Activated CD8-positive, alpha-beta T cell treated with anti-CD3 and anti-CD28 coated beads, Interleukin-2, amount 10 ng/mL, durations not matched to agents 7 days and 5 days (primary cell): Measurements from ENCODE around the gene RPH3AL. TPM values are rescaled to one million over a fixed set of nuclear protein-coding genes. Genes with fewer than 3 reads are reported as not detected.

Source experiments
- ATAC-seq: fragments of 150-1000 bp; cut with Tn5 transposase; one replicate; pipeline ENCODE4 v1.10.0; 2021; ENCODE audit warnings: moderate library complexity
- CTCF ChIA-PET: fragments of 350-600 bp; sonication (Branson Sonifier 250); formaldehyde crosslinking; loops from one replicate; lab custom pipeline; 2021; ENCODE audit warnings: antibody characterized with exemption; lab: Charles Lee
- POLR2A ChIA-PET: fragments of 350-600 bp; sonication (Branson Sonifier 250); formaldehyde crosslinking; loops from one replicate; lab custom pipeline; 2021; ENCODE audit warnings: antibody characterized with exemption; lab: Charles Lee
- DNase-seq: peaks from one replicate; pipeline ENCODE4 v3.0.0-alpha.2; 2020
- H3K27ac Mint-ChIP-seq: one replicate; pipeline ENCODE4 v1.8.0; 2021; ENCODE audit warnings: mild to moderate bottlenecking, mixed read lengths
- H3K27me3 Mint-ChIP-seq: one replicate; pipeline ENCODE4 v1.8.0; 2021; ENCODE audit warnings: low read depth, mixed read lengths
- H3K36me3 Mint-ChIP-seq: one replicate; pipeline ENCODE4 v1.8.0; 2021; ENCODE audit warnings: low read depth, mixed read lengths
- H3K4me1 Mint-ChIP-seq: one replicate; pipeline ENCODE4 v1.8.0; 2021; ENCODE audit warnings: low read depth, mixed read lengths
- H3K4me3 Mint-ChIP-seq: one replicate; pipeline ENCODE4 v1.8.0; 2021; ENCODE audit warnings: mild to moderate bottlenecking, mixed read lengths
- H3K9me3 Mint-ChIP-seq: one replicate; pipeline ENCODE4 v1.8.0; 2022; ENCODE audit warnings: mixed read lengths; ENCODE audit not compliant: insufficient read depth
- total RNA-seq, 2 experiments: library from RNA; stranded (reverse); gene quantifications; one replicate each; pipeline ENCODE4 v1.2.3, GENCODE V29; 2021

RPH3AL gene
- total RNA-seq, 2 experiments from 2014 or later, result 2.5 to 3.8 TPM

GRCh38 chr17:358491-359151 is 6.0 kb upstream of the RPH3AL start:
- DNase-seq, result no peak
- Mint-ChIP-seq H3K36me3 (peaks cover 6% of the 10 kb centered on the region), H3K27me3 (no peaks in the 10 kb centered on the region), H3K4me3 (no peak overlapping the region), H3K27ac (no peak overlapping the region), H3K4me1 (peaks cover 2% of the 10 kb centered on the region), H3K9me3 (peaks cover 8% of the 10 kb centered on the region)
- ChIA-PET POLR2A (no interaction called here), CTCF (no interaction called here)
- ATAC-seq, result no peak

- H3K4me1 Mint-ChIP-seq, result peaks cover 2% of the 10 kb centered on the region
- peaks cover 8% of the 10 kb centered on the region for H3K9me3 Mint-ChIP-seq
- no peak overlapping the region for H3K4me3 Mint-ChIP-seq
- CTCF ChIA-PET, result no interaction called here
- H3K36me3 Mint-ChIP-seq, result peaks cover 6% of the 10 kb centered on the region
- POLR2A ChIA-PET, result no interaction called here
- no peaks in the 10 kb centered on the region for H3K27me3 Mint-ChIP-seq
- ATAC-seq (no peak), DNase-seq (no peak)
- H3K27ac Mint-ChIP-seq, result no peak overlapping the region
Observed at GRCh38 chr17:357644-358043, 5.0 kb upstream of the RPH3AL start.

DNA sequence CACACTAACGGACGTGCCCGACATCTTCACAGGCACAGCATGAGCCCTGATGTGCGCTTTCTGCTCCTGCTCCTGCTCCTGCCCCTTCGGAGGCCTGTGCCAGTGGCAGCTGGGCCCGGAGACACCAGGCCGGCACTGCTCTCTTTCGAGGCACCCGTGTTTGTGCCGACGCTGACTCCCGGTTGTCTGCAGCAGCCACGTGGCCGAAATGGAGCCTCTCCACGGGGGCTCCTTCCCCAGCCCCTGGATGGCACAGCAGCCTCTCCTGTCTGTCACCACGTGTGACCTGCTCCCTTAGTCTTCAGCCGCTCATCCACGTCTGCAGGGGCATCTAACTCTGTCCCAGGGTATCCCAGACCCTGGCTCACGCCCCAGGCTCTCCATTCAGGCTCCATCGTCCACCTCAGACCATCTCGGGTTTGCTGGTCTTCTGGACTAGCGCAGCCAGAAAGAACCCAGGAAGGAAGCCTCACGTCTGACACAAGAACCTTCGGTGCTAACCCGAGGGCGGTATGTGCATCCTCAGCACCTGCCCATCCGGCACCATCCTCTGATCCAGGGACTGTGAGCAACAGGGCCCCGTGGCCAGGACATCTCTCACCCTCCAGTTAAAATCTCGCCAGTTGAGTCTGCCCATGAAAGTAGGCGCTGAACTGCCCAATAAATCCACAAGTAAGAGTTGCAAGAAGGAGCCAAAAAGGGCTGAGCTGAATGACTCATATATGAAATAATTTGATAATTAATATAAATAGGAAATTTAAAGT is 4.2 kb upstream of the RPH3AL start:
- ATAC-seq (no peak), DNase-seq (no peak)
- ChIA-PET POLR2A (no interaction called here), CTCF (no interaction called here)
- Mint-ChIP-seq H3K4me3 (peak overlapping the region; percentile 3), H3K4me1 (peaks cover 2% of the 10 kb centered on the region), H3K27me3 (no peaks in the 10 kb centered on the region), H3K36me3 (peaks cover 6% of the 10 kb centered on the region), H3K27ac (peak overlapping the region; percentile 27), H3K9me3 (peaks cover 8% of the 10 kb centered on the region)

DNA sequence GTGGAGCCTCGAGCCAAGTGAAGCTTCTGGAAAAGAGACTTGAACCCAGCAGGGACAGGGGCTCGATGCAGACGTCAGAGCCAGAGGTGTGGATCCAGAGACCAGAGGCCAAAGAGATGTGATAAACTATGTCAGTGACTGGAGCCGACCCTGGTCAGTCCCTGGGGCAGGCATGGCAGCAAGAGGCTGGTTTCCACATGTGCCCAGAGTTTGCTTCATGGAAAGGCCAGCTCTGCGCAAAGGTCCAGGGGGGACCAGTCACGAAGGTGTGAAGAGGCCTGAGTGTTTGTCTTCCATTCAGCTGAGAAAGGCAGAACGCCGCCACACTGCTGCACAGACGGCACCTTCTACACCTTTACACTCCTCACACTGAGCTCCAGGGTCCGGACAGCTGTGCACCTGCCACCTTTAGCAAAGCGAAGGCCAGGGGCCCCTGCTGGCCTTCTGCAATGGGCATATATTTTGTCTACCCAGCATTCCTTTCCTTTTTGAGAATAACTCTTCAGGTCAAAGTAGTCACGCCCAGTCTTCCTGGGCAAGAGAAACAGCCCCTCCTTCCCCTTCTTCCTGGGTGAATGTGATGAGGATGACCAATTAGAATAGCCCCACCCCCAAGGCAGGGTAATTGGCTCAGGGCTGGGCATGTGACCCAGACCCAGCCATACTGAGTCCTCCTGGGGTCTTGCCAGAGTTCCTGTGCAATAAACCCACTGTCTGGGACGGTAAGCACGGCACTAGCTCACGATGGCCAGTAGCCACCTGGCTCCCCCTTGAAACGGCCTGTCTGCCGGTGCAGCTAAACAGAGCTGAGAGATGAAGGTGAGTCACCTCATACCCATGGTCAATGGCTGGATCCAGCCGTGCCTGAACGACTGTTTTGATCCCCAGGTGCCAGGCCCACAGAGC is 2.3 kb upstream of the RPH3AL start:
- DNase-seq, result no peak
- Mint-ChIP-seq H3K4me3 (no peak overlapping the region), H3K36me3 (peaks cover 6% of the 10 kb centered on the region), H3K27ac (no peak overlapping the region), H3K4me1 (peaks cover 2% of the 10 kb centered on the region), H3K9me3 (peaks cover 8% of the 10 kb centered on the region), H3K27me3 (no peaks in the 10 kb centered on the region)
- no peak for ATAC-seq
- POLR2A ChIA-PET, result no interaction called here
- CTCF ChIA-PET, result no interaction called here

DNA sequence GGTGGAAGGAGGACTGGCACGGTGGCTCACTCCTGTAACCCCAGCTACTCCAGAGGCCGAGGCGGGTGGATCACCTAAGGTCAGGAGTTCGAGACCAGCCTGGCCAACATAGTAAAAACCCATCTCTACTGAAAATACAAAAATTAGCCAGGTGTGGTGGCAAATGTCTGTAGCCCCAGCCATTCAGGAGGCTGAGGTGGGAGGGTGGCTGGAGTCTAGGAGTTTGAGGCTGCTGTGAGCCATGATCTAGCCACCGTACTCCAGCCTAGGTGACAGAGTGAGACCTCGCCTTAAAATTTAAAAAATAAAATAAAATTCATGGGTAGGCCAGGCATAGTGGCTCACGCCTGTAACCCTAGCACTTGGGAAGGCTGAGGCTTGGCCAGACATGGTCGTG is 1.2 kb upstream of the RPH3AL start:
- peaks cover 8% of the 10 kb centered on the region for H3K9me3 Mint-ChIP-seq
- DNase-seq (no peak), ATAC-seq (no peak)
- no peak overlapping the region for H3K4me3 Mint-ChIP-seq
- CTCF ChIA-PET, result no interaction called here
- no peaks in the 10 kb centered on the region for H3K27me3 Mint-ChIP-seq
- H3K36me3 Mint-ChIP-seq, result peaks cover 6% of the 10 kb centered on the region
- peaks cover 2% of the 10 kb centered on the region for H3K4me1 Mint-ChIP-seq
- H3K27ac Mint-ChIP-seq, result no peak overlapping the region
- POLR2A ChIA-PET, result no interaction called here

GRCh38 chr17:353213-353837 is 718 bp upstream of the RPH3AL start:
- peaks cover 8% of the 10 kb centered on the region for H3K9me3 Mint-ChIP-seq
- DNase-seq (no peak), ATAC-seq (no peak)
- peaks cover 6% of the 10 kb centered on the region for H3K36me3 Mint-ChIP-seq
- ChIA-PET POLR2A (no interaction called here), CTCF (no interaction called here)
- H3K4me1 Mint-ChIP-seq, result peaks cover 2% of the 10 kb centered on the region
- H3K27me3 Mint-ChIP-seq, result no peaks in the 10 kb centered on the region
- no peak overlapping the region for H3K27ac Mint-ChIP-seq
- H3K4me3 Mint-ChIP-seq, result no peak overlapping the region

DNA sequence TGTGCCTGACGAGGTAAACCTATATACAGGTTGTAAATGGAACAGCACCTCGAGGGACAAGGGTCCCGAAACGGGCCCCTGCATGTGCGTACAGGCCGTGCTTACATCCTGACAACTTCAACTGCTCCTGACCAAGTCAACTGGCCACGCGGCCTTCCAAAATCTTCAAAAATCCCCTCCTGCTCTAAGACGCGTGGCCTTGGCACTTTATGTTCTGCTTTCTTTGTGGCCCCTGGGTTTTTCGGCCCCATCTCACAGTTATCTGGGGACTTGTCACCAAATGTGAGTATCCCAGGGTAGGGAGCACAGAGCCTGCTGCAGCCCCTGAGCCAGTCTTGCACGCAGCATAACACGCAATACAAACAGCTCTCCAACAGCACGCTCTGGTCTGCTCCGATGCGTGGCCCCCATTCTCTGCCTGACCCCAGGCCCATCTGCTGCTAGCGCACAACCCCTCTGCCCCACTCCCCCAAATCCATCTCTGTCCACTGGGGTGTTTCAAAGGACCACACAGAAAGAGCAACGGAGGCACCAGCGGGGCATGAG is 659 bp downstream of the RPH3AL start:
- Mint-ChIP-seq H3K4me1 (peaks cover 2% of the 10 kb centered on the region), H3K27ac (no peak overlapping the region), H3K27me3 (no peaks in the 10 kb centered on the region), H3K36me3 (peaks cover 6% of the 10 kb centered on the region), H3K4me3 (no peak overlapping the region), H3K9me3 (peaks cover 7% of the 10 kb centered on the region)
- ATAC-seq (no peak), DNase-seq (no peak)
- CTCF ChIA-PET, result no interaction called here
- POLR2A ChIA-PET, result no interaction called here

DNA sequence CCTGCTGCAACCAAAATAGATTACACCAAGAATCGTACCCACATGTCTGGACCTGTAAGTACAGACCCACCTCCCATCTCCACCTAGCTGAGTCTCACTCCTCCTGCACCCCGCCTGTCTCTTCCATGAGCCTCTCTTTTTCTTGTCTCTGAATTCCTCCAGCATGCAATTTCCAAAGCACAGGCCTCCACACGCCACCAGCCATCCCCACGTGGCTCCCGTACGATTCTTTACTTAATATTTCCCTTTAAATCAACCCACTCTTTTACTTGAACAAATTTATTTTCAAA is 1.2 kb downstream of the RPH3AL start:
- H3K4me1 Mint-ChIP-seq, result peaks cover under 1% of the 10 kb centered on the region
- H3K4me3 Mint-ChIP-seq, result no peak overlapping the region
- peaks cover 2% of the 10 kb centered on the region for H3K9me3 Mint-ChIP-seq
- no peak overlapping the region for H3K27ac Mint-ChIP-seq
- H3K27me3 Mint-ChIP-seq, result no peaks in the 10 kb centered on the region
- ATAC-seq (no peak), DNase-seq (no peak)
- POLR2A ChIA-PET, result no interaction called here
- CTCF ChIA-PET, result no interaction called here
- H3K36me3 Mint-ChIP-seq, result peaks cover 3% of the 10 kb centered on the region

- DNase-seq (no peak), ATAC-seq (no peak)
- Mint-ChIP-seq H3K9me3 (no peaks in the 10 kb centered on the region), H3K36me3 (peaks cover 3% of the 10 kb centered on the region), H3K4me1 (no peaks in the 10 kb centered on the region), H3K27me3 (no peaks in the 10 kb centered on the region), H3K27ac (no peak overlapping the region), H3K4me3 (no peak overlapping the region)
- ChIA-PET POLR2A (no interaction called here), CTCF (no interaction called here)
Observed at GRCh38 chr17:350706-351448, 1.7 kb downstream of the RPH3AL start.

DNA sequence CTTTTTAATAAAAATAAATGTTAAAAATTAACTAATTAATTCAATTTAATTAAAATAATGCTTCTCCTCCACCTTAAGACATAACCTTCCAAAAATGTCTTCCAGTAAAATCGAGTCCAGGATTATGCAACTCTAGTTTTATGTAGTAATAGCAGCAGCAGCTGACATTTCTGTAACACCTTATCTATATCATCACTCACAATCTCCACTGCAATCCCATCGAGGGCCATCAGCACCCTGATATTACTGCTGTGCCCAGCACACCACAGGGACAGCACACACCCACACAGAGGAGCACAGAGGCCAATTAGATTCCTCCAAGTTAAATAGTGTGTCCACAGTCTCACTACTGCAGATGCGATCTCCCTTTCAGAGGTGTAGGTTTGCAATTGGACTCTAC is 2.9 kb downstream of the RPH3AL start:
- Mint-ChIP-seq H3K9me3 (no peaks in the 10 kb centered on the region), H3K36me3 (no peaks in the 10 kb centered on the region), H3K4me3 (no peak overlapping the region), H3K27me3 (no peaks in the 10 kb centered on the region), H3K4me1 (no peaks in the 10 kb centered on the region), H3K27ac (no peak overlapping the region)
- ChIA-PET CTCF (no interaction called here), POLR2A (no interaction called here)
- DNase-seq (no peak), ATAC-seq (no peak)

GRCh38 chr17:348692-349425 is 3.7 kb downstream of the RPH3AL start:
- Mint-ChIP-seq H3K36me3 (no peaks in the 10 kb centered on the region), H3K4me3 (no peak overlapping the region), H3K27ac (no peak overlapping the region), H3K9me3 (no peaks in the 10 kb centered on the region), H3K27me3 (no peaks in the 10 kb centered on the region), H3K4me1 (no peaks in the 10 kb centered on the region)
- ChIA-PET CTCF (no interaction called here), POLR2A (no interaction called here)
- no peak for ATAC-seq
- no peak for DNase-seq
